Measurements from ENCODE around the gene TNS4.
"Not testable (repeated sequence)": the region's sequence is repeated elsewhere in the genome, so short reads cannot be mapped to it uniquely, and the experiment has no call there.

Gene TNS4

GRCh38 chr17:40501499-40501911 lies at the start of gene TNS4:
TNS4 (minus strand) TSS chr17:40501623; CDS start chr17:40496425, 5,198 bp downstream.
- DNase-seq (ENCODE audit: low spot score): no peak
- H3K27ac Mint-ChIP-seq: no peak within 1 kb of the TSS
- H3K4me3 Mint-ChIP-seq: no peak within 1 kb of the TSS
- peaks cover 23% of the 10 kb centered on the region for H3K4me1 Mint-ChIP-seq (ENCODE audit: low read depth)
- no peaks in the 10 kb centered on the region for H3K27me3 Mint-ChIP-seq (ENCODE audit: low read depth)
- no peaks in the 10 kb centered on the region for H3K36me3 Mint-ChIP-seq (ENCODE audit: low read depth)
- H3K9me3 Mint-ChIP-seq: no peaks in the 10 kb centered on the region

- DNase-seq (ENCODE audit: low spot score): no peak
- H3K9me3 Mint-ChIP-seq: no peaks in the 10 kb centered on the region
- peaks cover 80% of the 10 kb centered on the region for H3K4me1 Mint-ChIP-seq (ENCODE audit: low read depth)
- peak overlapping the region; percentile 28 for H3K27ac Mint-ChIP-seq
- no peaks in the 10 kb centered on the region for H3K27me3 Mint-ChIP-seq (ENCODE audit: low read depth)
- H3K36me3 Mint-ChIP-seq (ENCODE audit: low read depth): peaks cover 38% of the 10 kb centered on the region
- no peak overlapping the region for H3K4me3 Mint-ChIP-seq
Observed at GRCh38 chr17:40550608-40551007, 49.2 kb upstream of the TNS4 start.

- DNase-seq (ENCODE audit: low spot score): peak; percentile 20
- peaks cover 72% of the 10 kb centered on the region for H3K4me1 Mint-ChIP-seq (ENCODE audit: low read depth)
- H3K4me3 Mint-ChIP-seq: peak overlapping the region; percentile 30
- H3K27ac Mint-ChIP-seq: peak overlapping the region; percentile 64
- H3K27me3 Mint-ChIP-seq (ENCODE audit: low read depth): no peaks in the 10 kb centered on the region
- H3K36me3 Mint-ChIP-seq (ENCODE audit: low read depth): peaks cover 26% of the 10 kb centered on the region
- no peaks in the 10 kb centered on the region for H3K9me3 Mint-ChIP-seq
Observed at GRCh38 chr17:40548982-40549685, 47.7 kb upstream of the TNS4 start.

GRCh38 chr17:40548491-40548981 lies 47.1 kb upstream of the TNS4 start:
- H3K4me3 Mint-ChIP-seq: peak overlapping the region; percentile 30
- H3K27me3 Mint-ChIP-seq (ENCODE audit: low read depth): no peaks in the 10 kb centered on the region
- peaks cover 66% of the 10 kb centered on the region for H3K4me1 Mint-ChIP-seq (ENCODE audit: low read depth)
- peak overlapping the region; percentile 58 for H3K27ac Mint-ChIP-seq
- DNase-seq (ENCODE audit: low spot score): no peak
- peaks cover 21% of the 10 kb centered on the region for H3K36me3 Mint-ChIP-seq (ENCODE audit: low read depth)
- H3K9me3 Mint-ChIP-seq: no peaks in the 10 kb centered on the region

GRCh38 chr17:40547785-40548478 lies 46.5 kb upstream of the TNS4 start:
- no peaks in the 10 kb centered on the region for H3K9me3 Mint-ChIP-seq
- no peaks in the 10 kb centered on the region for H3K27me3 Mint-ChIP-seq (ENCODE audit: low read depth)
- H3K4me1 Mint-ChIP-seq (ENCODE audit: low read depth): peaks cover 64% of the 10 kb centered on the region
- DNase-seq (ENCODE audit: low spot score): no peak
- H3K27ac Mint-ChIP-seq: peak overlapping the region; percentile 58
- peaks cover 17% of the 10 kb centered on the region for H3K36me3 Mint-ChIP-seq (ENCODE audit: low read depth)
- H3K4me3 Mint-ChIP-seq: peak overlapping the region; percentile 30

- Mint-ChIP-seq H3K27me3 (ENCODE audit: low read depth) (no peaks in the 10 kb centered on the region), H3K27ac (peak overlapping the region; percentile 58), H3K4me3 (peak overlapping the region; percentile 19), H3K9me3 (no peaks in the 10 kb centered on the region), H3K4me1 (ENCODE audit: low read depth) (peaks cover 67% of the 10 kb centered on the region), H3K36me3 (ENCODE audit: low read depth) (peaks cover 12% of the 10 kb centered on the region)
- peak; percentile 52 for DNase-seq (ENCODE audit: low spot score)
Observed at GRCh38 chr17:40547079-40547784, 45.8 kb upstream of the TNS4 start.

GRCh38 chr17:40546497-40546896 lies 45.1 kb upstream of the TNS4 start:
- DNase-seq (ENCODE audit: low spot score); H3K27me3 Mint-ChIP-seq (ENCODE audit: low read depth); H3K36me3 Mint-ChIP-seq (ENCODE audit: low read depth); H3K4me3 Mint-ChIP-seq; H3K9me3 Mint-ChIP-seq; H3K27ac Mint-ChIP-seq: not testable (repeated sequence)
- H3K4me1 Mint-ChIP-seq (ENCODE audit: low read depth): peaks cover 73% of the 10 kb centered on the region

GRCh38 chr17:40545660-40546059 lies 44.2 kb upstream of the TNS4 start:
- H3K36me3 Mint-ChIP-seq (ENCODE audit: low read depth): peaks cover 6% of the 10 kb centered on the region
- H3K27me3 Mint-ChIP-seq (ENCODE audit: low read depth): no peaks in the 10 kb centered on the region
- H3K27ac Mint-ChIP-seq: peak overlapping the region; percentile 71
- H3K4me3 Mint-ChIP-seq: no peak overlapping the region
- no peak for DNase-seq (ENCODE audit: low spot score)
- no peaks in the 10 kb centered on the region for H3K9me3 Mint-ChIP-seq
- peaks cover 74% of the 10 kb centered on the region for H3K4me1 Mint-ChIP-seq (ENCODE audit: low read depth)

- Mint-ChIP-seq H3K4me3 (peak overlapping the region; percentile 49), H3K9me3 (no peaks in the 10 kb centered on the region), H3K27ac (peak overlapping the region; percentile 83), H3K4me1 (ENCODE audit: low read depth) (peaks cover 75% of the 10 kb centered on the region), H3K27me3 (ENCODE audit: low read depth) (no peaks in the 10 kb centered on the region), H3K36me3 (ENCODE audit: low read depth) (peaks cover 3% of the 10 kb centered on the region)
- DNase-seq (ENCODE audit: low spot score): peak; percentile 71
Observed at GRCh38 chr17:40542558-40543411, 41.4 kb upstream of the TNS4 start.

- Mint-ChIP-seq H3K36me3 (ENCODE audit: low read depth) (peaks cover 3% of the 10 kb centered on the region), H3K27ac (peak overlapping the region; percentile 83)
- no peak for DNase-seq (ENCODE audit: low spot score)
Observed at GRCh38 chr17:40541873-40542557, 40.6 kb upstream of the TNS4 start.

GRCh38 chr17:40541060-40541872 lies 39.8 kb upstream of the TNS4 start:
- H3K9me3 Mint-ChIP-seq: no peaks in the 10 kb centered on the region
- H3K4me3 Mint-ChIP-seq: peak overlapping the region; percentile 81
- H3K27ac Mint-ChIP-seq: peak overlapping the region; percentile 83
- DNase-seq (ENCODE audit: low spot score): peak; percentile 82
- H3K36me3 Mint-ChIP-seq (ENCODE audit: low read depth): peaks cover 3% of the 10 kb centered on the region
- H3K4me1 Mint-ChIP-seq (ENCODE audit: low read depth): peaks cover 77% of the 10 kb centered on the region
- H3K27me3 Mint-ChIP-seq (ENCODE audit: low read depth): no peaks in the 10 kb centered on the region

More at GRCh38 chr17:40541873-40542557, 40.6 kb upstream of the TNS4 start:
- no peaks in the 10 kb centered on the region for H3K9me3 Mint-ChIP-seq
- no peaks in the 10 kb centered on the region for H3K27me3 Mint-ChIP-seq (ENCODE audit: low read depth)
- peaks cover 75% of the 10 kb centered on the region for H3K4me1 Mint-ChIP-seq (ENCODE audit: low read depth)
- peak overlapping the region; percentile 81 for H3K4me3 Mint-ChIP-seq

GRCh38 chr17:40540448-40540847 lies 39.0 kb upstream of the TNS4 start:
- peak; percentile 85 for DNase-seq (ENCODE audit: low spot score)
- Mint-ChIP-seq H3K36me3 (ENCODE audit: low read depth) (peaks cover 3% of the 10 kb centered on the region), H3K4me3 (peak overlapping the region; percentile 81), H3K4me1 (ENCODE audit: low read depth) (peaks cover 77% of the 10 kb centered on the region), H3K27me3 (ENCODE audit: low read depth) (no peaks in the 10 kb centered on the region), H3K9me3 (no peaks in the 10 kb centered on the region), H3K27ac (peak overlapping the region; percentile 83)

Data from T-helper 2 cell treated with Interferon-gamma antibody and Interleukin-4, amounts not matched to agents 5 μg/mL and 100 μg/mL, for 36 hours (primary cell).